Left ventricle myocardium inferior (tissue), 1 donor: Measurements from ENCODE around the gene TBC1D22B. TPM values are rescaled to one million over a fixed set of nuclear protein-coding genes. Genes with fewer than 3 reads are reported as not detected.

Experiments
- DNase-seq: peaks from one replicate; pipeline ENCODE4 v3.0.0-alpha.2; 2020
- H3K27ac ChIP-seq: fragments of 200-600 bp; replicated peaks from 2 replicates; pipeline ENCODE4 v1.8.0; 2021
- H3K27me3 ChIP-seq: fragments of 200-600 bp; 2 replicates; pipeline ENCODE4 v1.8.0; 2021; ENCODE audit warnings: low read depth
- H3K36me3 ChIP-seq: fragments of 200-600 bp; 2 replicates; pipeline ENCODE4 v1.8.0; 2021
- H3K4me1 ChIP-seq: fragments of 200-600 bp; 2 replicates; pipeline ENCODE4 v1.8.0; 2021
- H3K4me3 ChIP-seq: fragments of 200-600 bp; 2 replicates; pipeline ENCODE4 v1.8.0; 2021; ENCODE audit warnings: mild to moderate bottlenecking, moderate library complexity
- H3K9me3 ChIP-seq: fragments of 200-600 bp; replicated peaks from 2 replicates; pipeline ENCODE4 v1.8.0; 2021
- CTCF ChIP-seq: fragments of 200-600 bp; IDR thresholded peaks from 2 replicates; pipeline ENCODE4 v1.8.0; 2021; ENCODE audit warnings: antibody characterized with exemption, mild to moderate bottlenecking, borderline replicate concordance
- intact Hi-C: fragments of 100-400 bp; cut with micrococcal nuclease; formaldehyde crosslinking; loops from one replicate; pipeline ENCODE4 v1.11.0; 2022
- long read RNA-seq: library from polyadenylated mRNA; unstranded; transcript quantifications from one replicate; pipeline ENCODE4 v2.0.0, GENCODE V29; 2021
- total RNA-seq: library from RNA; stranded (reverse); fragmentation: NEBNext Ultra II Directional; extraction: Animal tissue kit (Norgen Biotek cat#: 25700); gene quantifications from one replicate; pipeline ENCODE4 v1.2.1, GENCODE V29; 2021
- donor health status: DM: no; HTN: yes; CAD: no; lungs with severe emphysema.

Gene TBC1D22B
- total RNA-seq, result 6.1 TPM
- long read RNA-seq, transcript TBC1D22B-201 (13 exons, 3,462 nt), result major isoform, 13 of 16 reads
- long read RNA-seq, partial matches to known transcripts, result 0 of 16 reads
- long read RNA-seq, other reads (novel, unspliced or antisense), result 3 of 16 reads

- H3K27ac ChIP-seq, result peak within 1 kb of the TSS; percentile 92
- no peaks in the 10 kb centered on the region for H3K36me3 ChIP-seq
- TF ChIP-seq CTCF, result no peak
- DNase-seq, result peak; percentile 96
- H3K4me3 ChIP-seq, result peak within 1 kb of the TSS; percentile 98
- peaks cover 39% of the 10 kb centered on the region for H3K4me1 ChIP-seq
- H3K27me3 ChIP-seq, result no peaks in the 10 kb centered on the region
- intact Hi-C loops, result no loop called here
- H3K9me3 ChIP-seq, result no peaks in the 10 kb centered on the region
These were observed at the start of gene TBC1D22B, which contains the start of gene TMEM217 for GRCh38 chr6:37257634-37258404. TSS of gene TBC1D22B (plus strand) at chr6:37257772. CDS start at chr6:37257918, 146 bp downstream. TSS of gene TMEM217 (minus strand) at chr6:37258144. CDS start at chr6:37219030, 39,114 bp downstream.

GRCh38 chr6:37207903-37208456 is 49.6 kb upstream of the TBC1D22B start:
- peak; percentile 81 for DNase-seq
- no peaks in the 10 kb centered on the region for H3K36me3 ChIP-seq
- no peak overlapping the region for H3K4me3 ChIP-seq
- H3K27me3 ChIP-seq, result no peaks in the 10 kb centered on the region
- H3K9me3 ChIP-seq, result no peaks in the 10 kb centered on the region
- intact Hi-C loops, result loop anchor here (10.0 kb wide), 1 partner anchor 173 kb away; no protein-coding TSS in a partner anchor
- peak; percentile 78 for TF ChIP-seq CTCF
- no peaks in the 10 kb centered on the region for H3K4me1 ChIP-seq
- no peak overlapping the region for H3K27ac ChIP-seq

GRCh38 chr6:37208793-37209192 is 48.8 kb upstream of the TBC1D22B start:
- Histone ChIP-seq H3K9me3 (no peaks in the 10 kb centered on the region), H3K27me3 (no peaks in the 10 kb centered on the region), H3K4me3 (no peak overlapping the region), H3K4me1 (no peaks in the 10 kb centered on the region), H3K27ac (no peak overlapping the region), H3K36me3 (no peaks in the 10 kb centered on the region)
- no peak for DNase-seq
- intact Hi-C loops, result loop anchor here (10.0 kb wide), 1 partner anchor 174 kb away; no protein-coding TSS in a partner anchor
- TF ChIP-seq CTCF, result no peak

- Histone ChIP-seq H3K4me1 (no peaks in the 10 kb centered on the region), H3K4me3 (no peak overlapping the region)
- DNase-seq, result no peak
These were observed 47.9 kb upstream of the TBC1D22B start for GRCh38 chr6:37209461-37210205.

More at GRCh38 chr6:37209461-37210205, 47.9 kb upstream of the TBC1D22B start:
- no peak for TF ChIP-seq CTCF
- no peaks in the 10 kb centered on the region for H3K36me3 ChIP-seq
- H3K9me3 ChIP-seq, result no peaks in the 10 kb centered on the region
- H3K27ac ChIP-seq, result no peak overlapping the region
- intact Hi-C loops, result loop anchor here (10.0 kb wide), 1 partner anchor 175 kb away; no protein-coding TSS in a partner anchor
- no peaks in the 10 kb centered on the region for H3K27me3 ChIP-seq
